ENCODE results near the gene PATJ.

- no peak for TF ChIP-seq POLR2AphosphoS5 (IDR thresholded peaks at IDR 0.05; ENCODE audit: borderline replicate concordance, low read depth, low read length)
- no peak for TF ChIP-seq EZH2 (IDR thresholded peaks at IDR 0.05)
Measured at GRCh38 chr1:61981870-61982660, 239.8 kb downstream of the PATJ start.
